Esophagus squamous epithelium (tissue), 4 donors: ENCODE data around the gene HSD3B1.

Experiments used
- POLR2A ChIP-seq, 4 donors: fragments of 450-650 bp; IDR thresholded peaks; one replicate each; pipeline ENCODE4 v1.6.1; 2017; ENCODE audit warnings: antibody characterized with exemption in 4 of 4, mild to moderate bottlenecking in 4 of 4, moderate library complexity in 3 of 4
- TF ChIP-seq, protein P1 (sequence below), 6 experiments: fragments of 450-650 bp in 4 of 6; fragments of 200-600 bp in 2 of 6; sonication (generic) in 2 of 6; IDR thresholded peaks; one replicate each; pipeline ENCODE4 v1.5.1; 2016 to 2019; ENCODE audit warnings: antibody characterized with exemption in 6 of 6, mild to moderate bottlenecking in 4 of 6, moderate library complexity in 4 of 6

DNA sequence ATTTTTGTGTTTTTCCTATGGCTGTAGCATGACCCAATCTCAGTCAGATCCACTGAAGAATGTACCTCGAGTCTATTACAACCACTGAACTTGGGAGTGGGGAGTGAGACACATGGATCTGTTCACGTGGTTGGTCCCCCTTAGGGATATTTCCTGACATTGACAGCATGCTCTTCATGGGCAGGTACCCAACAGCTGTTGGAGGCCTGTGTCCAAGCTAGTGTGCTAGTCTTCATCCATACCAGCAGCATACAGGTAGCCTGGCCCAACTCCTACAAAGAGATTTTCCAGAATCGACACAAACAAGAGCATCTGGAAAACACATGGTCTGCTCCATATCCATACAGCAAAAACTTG is 34.2 kb upstream of the HSD3B1 start:
- TF ChIP-seq, protein P1, sequence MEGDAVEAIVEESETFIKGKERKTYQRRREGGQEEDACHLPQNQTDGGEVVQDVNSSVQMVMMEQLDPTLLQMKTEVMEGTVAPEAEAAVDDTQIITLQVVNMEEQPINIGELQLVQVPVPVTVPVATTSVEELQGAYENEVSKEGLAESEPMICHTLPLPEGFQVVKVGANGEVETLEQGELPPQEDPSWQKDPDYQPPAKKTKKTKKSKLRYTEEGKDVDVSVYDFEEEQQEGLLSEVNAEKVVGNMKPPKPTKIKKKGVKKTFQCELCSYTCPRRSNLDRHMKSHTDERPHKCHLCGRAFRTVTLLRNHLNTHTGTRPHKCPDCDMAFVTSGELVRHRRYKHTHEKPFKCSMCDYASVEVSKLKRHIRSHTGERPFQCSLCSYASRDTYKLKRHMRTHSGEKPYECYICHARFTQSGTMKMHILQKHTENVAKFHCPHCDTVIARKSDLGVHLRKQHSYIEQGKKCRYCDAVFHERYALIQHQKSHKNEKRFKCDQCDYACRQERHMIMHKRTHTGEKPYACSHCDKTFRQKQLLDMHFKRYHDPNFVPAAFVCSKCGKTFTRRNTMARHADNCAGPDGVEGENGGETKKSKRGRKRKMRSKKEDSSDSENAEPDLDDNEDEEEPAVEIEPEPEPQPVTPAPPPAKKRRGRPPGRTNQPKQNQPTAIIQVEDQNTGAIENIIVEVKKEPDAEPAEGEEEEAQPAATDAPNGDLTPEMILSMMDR (IDR thresholded peaks at IDR 0.05): no peak
- no peak for TF ChIP-seq POLR2A (IDR thresholded peaks at IDR 0.05)
